ENCODE data around the gene IL20RA. TPM values are rescaled to one million over a fixed set of nuclear protein-coding genes. Genes with fewer than 3 reads are reported as not detected.

Gene IL20RA
- polyA plus RNA-seq, 3 donors = not detected

DNA sequence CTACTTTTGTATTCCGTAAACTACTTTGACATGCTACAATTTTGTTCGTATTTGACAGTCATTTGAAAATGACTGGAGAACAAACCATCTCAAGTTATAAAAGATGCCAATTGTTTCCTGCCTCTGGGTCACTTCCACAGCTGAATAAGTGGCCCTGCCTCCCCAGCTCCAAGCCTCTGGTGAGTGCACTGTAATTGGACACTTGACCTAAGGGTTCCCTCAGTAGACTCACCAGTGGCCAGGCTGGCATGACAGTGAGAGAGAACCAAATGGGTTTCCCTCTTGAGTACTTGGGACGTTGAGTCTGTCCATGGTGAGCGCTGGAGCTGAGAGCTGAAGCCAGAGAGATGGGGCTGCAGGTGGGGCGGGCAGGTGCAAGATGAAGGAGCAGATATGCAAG is 65.6 kb downstream of the IL20RA start:
- 90% methylated on average over 2 of the region's 5 CpGs for WGBS (ENCODE audit: insufficient coverage)
- intact Hi-C loops (cut with micrococcal nuclease) = no loop called here
- H3K27ac Mint-ChIP-seq = no peak overlapping the region

GRCh38 chr6:136977075-136977474 is 67.7 kb downstream of the IL20RA start:
- H3K9ac ChIP-seq (ENCODE audit: insufficient read depth, low read length, poor library complexity, severe bottlenecking) = no peak overlapping the region
- no peak overlapping the region for H3K4me3 Mint-ChIP-seq
- intact Hi-C loops (cut with micrococcal nuclease) = no loop called here
- H3K4me2 ChIP-seq (replicated peaks; ENCODE audit: extremely low read depth, low read length, poor library complexity, severe bottlenecking) = no peak overlapping the region
- no peak overlapping the region for H2AFZ ChIP-seq (ENCODE audit: insufficient read depth, low read depth, low read length, poor library complexity, severe bottlenecking)
- H4K20me1 ChIP-seq (ENCODE audit: insufficient read depth, low read length) = no peaks in the 10 kb centered on the region
- H3K27ac Mint-ChIP-seq = peak overlapping the region in 1 of 7 donors; percentile 27
- no peak overlapping the region for H3K4me3 ChIP-seq (replicated peaks in 1 of 3; ENCODE audit: low read depth in 2 of 3, low read length in 3 of 3)
- H3K27me3 Mint-ChIP-seq (ENCODE audit: low read depth in 3 of 3) = peaks cover 10 to 28% (median 13%) of the 10 kb centered on the region in 3 donors
- DNase-seq = no peak
- no peaks in the 10 kb centered on the region for H3K9me3 ChIP-seq (replicated peaks in 1 of 2; ENCODE audit: control insufficient read depth in 1 of 2, insufficient read depth in 1 of 2, low read length in 2 of 2)
- no CpG with 5 or more reads among the region's 5 CpGs for WGBS (ENCODE audit: insufficient coverage)
- TF ChIP-seq, protein P1, sequence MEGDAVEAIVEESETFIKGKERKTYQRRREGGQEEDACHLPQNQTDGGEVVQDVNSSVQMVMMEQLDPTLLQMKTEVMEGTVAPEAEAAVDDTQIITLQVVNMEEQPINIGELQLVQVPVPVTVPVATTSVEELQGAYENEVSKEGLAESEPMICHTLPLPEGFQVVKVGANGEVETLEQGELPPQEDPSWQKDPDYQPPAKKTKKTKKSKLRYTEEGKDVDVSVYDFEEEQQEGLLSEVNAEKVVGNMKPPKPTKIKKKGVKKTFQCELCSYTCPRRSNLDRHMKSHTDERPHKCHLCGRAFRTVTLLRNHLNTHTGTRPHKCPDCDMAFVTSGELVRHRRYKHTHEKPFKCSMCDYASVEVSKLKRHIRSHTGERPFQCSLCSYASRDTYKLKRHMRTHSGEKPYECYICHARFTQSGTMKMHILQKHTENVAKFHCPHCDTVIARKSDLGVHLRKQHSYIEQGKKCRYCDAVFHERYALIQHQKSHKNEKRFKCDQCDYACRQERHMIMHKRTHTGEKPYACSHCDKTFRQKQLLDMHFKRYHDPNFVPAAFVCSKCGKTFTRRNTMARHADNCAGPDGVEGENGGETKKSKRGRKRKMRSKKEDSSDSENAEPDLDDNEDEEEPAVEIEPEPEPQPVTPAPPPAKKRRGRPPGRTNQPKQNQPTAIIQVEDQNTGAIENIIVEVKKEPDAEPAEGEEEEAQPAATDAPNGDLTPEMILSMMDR (IDR thresholded peaks at IDR 0.05) = no peak
- H3K4me1 ChIP-seq (ENCODE audit: control insufficient read depth in 1 of 2, insufficient read depth in 2 of 2, low read length in 2 of 2) = no peaks in the 10 kb centered on the region
- peaks cover 2% of the 10 kb centered on the region for H3K4me1 Mint-ChIP-seq
- no peaks in the 10 kb centered on the region for H3K79me2 ChIP-seq (ENCODE audit: insufficient read depth, low read length)
- no peaks in the 10 kb centered on the region for H3K36me3 ChIP-seq (replicated peaks in 1 of 2; ENCODE audit: control insufficient read depth in 1 of 2, insufficient read depth in 2 of 2, low read length in 2 of 2)
- no peak overlapping the region for H3K27ac ChIP-seq (ENCODE audit: low read depth in 1 of 2, low read length in 2 of 2)
- H3K36me3 Mint-ChIP-seq = no peaks in the 10 kb centered on the region
- peaks cover 5% of the 10 kb centered on the region in 2 donors for H3K27me3 ChIP-seq (ENCODE audit: control insufficient read depth in 2 of 2, insufficient read depth in 2 of 2, low read length in 2 of 2)
- no peaks in the 10 kb centered on the region for H3K9me3 Mint-ChIP-seq

More for the DNA sequence above, 65.6 kb downstream of the IL20RA start:
- Histone ChIP-seq H3K36me3 (replicated peaks in 1 of 2; ENCODE audit: control insufficient read depth in 1 of 2, insufficient read depth in 2 of 2, low read length in 2 of 2) (no peaks in the 10 kb centered on the region), H2AFZ (ENCODE audit: insufficient read depth, low read depth, low read length, poor library complexity, severe bottlenecking) (no peak overlapping the region), H3K9me3 (replicated peaks in 1 of 2; ENCODE audit: control insufficient read depth in 1 of 2, insufficient read depth in 1 of 2, low read length in 2 of 2) (no peaks in the 10 kb centered on the region), H3K79me2 (ENCODE audit: insufficient read depth, low read length) (no peaks in the 10 kb centered on the region), H3K4me3 (replicated peaks in 1 of 3; ENCODE audit: low read depth in 2 of 3, low read length in 3 of 3) (no peak overlapping the region), H3K4me1 (ENCODE audit: control insufficient read depth in 1 of 2, insufficient read depth in 2 of 2, low read length in 2 of 2) (no peaks in the 10 kb centered on the region), H3K27me3 (ENCODE audit: control insufficient read depth in 2 of 2, insufficient read depth in 2 of 2, low read length in 2 of 2) (peaks cover 5% of the 10 kb centered on the region in 2 donors), H3K9ac (ENCODE audit: insufficient read depth, low read length, poor library complexity, severe bottlenecking) (no peak overlapping the region), H3K27ac (ENCODE audit: low read depth in 1 of 2, low read length in 2 of 2) (no peak overlapping the region), H3K4me2 (replicated peaks; ENCODE audit: extremely low read depth, low read length, poor library complexity, severe bottlenecking) (no peak overlapping the region), H4K20me1 (ENCODE audit: insufficient read depth, low read length) (no peaks in the 10 kb centered on the region)
- DNase-seq = no peak
- peaks cover 2% of the 10 kb centered on the region for H3K4me1 Mint-ChIP-seq
- TF ChIP-seq, protein P1 (IDR thresholded peaks at IDR 0.05) = no peak
- H3K36me3 Mint-ChIP-seq = no peaks in the 10 kb centered on the region
- H3K27me3 Mint-ChIP-seq (ENCODE audit: low read depth in 3 of 3) = peaks cover 10 to 25% (median 16%) of the 10 kb centered on the region in 3 donors
- H3K9me3 Mint-ChIP-seq = no peaks in the 10 kb centered on the region
- peak overlapping the region in 1 of 2 donors; percentile 49 for H3K4me3 Mint-ChIP-seq

Data from CD14-positive monocyte (primary cell).